Gastrocnemius medialis (tissue), 4 donors: ENCODE measurements around the gene ERC2.

Source experiments
- POLR2A ChIP-seq, 2 donors: fragments of 450-650 bp; IDR thresholded peaks; one replicate each; pipeline ENCODE4 v1.6.1; 2017; ENCODE audit warnings: antibody characterized with exemption in 2 of 2, mild to moderate bottlenecking in 2 of 2, moderate library complexity in 2 of 2
- TF ChIP-seq, protein P1 (sequence below), 5 experiments: fragments of 450-650 bp in 3 of 5; fragments of 200-600 bp in 2 of 5; sonication (generic) in 2 of 5; IDR thresholded peaks in 4 of 5; conservative IDR thresholded peaks in 1 of 5; 1 replicate in 4 of 5; 2 replicates in 1 of 5; pipeline ENCODE4 v1.5.1; 2016 to 2019; ENCODE audit warnings: antibody characterized with exemption in 5 of 5, mild to moderate bottlenecking in 3 of 5, moderate library complexity in 3 of 5

DNA sequence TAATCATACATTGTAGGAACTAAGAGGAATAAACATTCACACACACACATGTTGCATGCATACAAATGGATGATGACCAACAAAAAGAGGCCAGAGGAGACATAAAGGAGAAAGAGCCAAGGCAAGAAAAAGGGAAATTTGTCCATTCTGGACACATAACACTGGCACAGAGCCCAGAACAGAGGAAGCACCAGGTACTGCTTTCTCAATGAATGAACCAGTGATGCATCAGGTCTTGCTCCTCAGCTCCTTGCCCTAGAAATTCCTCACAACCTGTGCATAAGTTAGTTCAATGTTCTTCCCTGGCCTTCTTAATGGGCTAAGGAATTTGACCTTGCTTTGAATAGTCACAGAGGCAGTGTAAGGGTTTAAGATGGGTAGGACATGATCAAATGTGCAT lies 270.3 kb downstream of the ERC2 start:
- TF ChIP-seq, protein P1, sequence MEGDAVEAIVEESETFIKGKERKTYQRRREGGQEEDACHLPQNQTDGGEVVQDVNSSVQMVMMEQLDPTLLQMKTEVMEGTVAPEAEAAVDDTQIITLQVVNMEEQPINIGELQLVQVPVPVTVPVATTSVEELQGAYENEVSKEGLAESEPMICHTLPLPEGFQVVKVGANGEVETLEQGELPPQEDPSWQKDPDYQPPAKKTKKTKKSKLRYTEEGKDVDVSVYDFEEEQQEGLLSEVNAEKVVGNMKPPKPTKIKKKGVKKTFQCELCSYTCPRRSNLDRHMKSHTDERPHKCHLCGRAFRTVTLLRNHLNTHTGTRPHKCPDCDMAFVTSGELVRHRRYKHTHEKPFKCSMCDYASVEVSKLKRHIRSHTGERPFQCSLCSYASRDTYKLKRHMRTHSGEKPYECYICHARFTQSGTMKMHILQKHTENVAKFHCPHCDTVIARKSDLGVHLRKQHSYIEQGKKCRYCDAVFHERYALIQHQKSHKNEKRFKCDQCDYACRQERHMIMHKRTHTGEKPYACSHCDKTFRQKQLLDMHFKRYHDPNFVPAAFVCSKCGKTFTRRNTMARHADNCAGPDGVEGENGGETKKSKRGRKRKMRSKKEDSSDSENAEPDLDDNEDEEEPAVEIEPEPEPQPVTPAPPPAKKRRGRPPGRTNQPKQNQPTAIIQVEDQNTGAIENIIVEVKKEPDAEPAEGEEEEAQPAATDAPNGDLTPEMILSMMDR (IDR thresholded peaks at IDR 0.05 in 4 of 5, conservative IDR thresholded peaks at IDR 0.05 in 1 of 5): no peak
- no peak for TF ChIP-seq POLR2A (IDR thresholded peaks at IDR 0.05)
